ENCODE data around the gene TRAF7. TPM values are rescaled to one million over a fixed set of nuclear protein-coding genes. Genes with fewer than 3 reads are reported as not detected.

TRAF7 gene
- total and polyA plus RNA-seq, 2 of the 8 experiments (the other 6 are each of a cell fraction or from before 2014, with no cell fraction given), result 96.8 to 148 TPM

DNA sequence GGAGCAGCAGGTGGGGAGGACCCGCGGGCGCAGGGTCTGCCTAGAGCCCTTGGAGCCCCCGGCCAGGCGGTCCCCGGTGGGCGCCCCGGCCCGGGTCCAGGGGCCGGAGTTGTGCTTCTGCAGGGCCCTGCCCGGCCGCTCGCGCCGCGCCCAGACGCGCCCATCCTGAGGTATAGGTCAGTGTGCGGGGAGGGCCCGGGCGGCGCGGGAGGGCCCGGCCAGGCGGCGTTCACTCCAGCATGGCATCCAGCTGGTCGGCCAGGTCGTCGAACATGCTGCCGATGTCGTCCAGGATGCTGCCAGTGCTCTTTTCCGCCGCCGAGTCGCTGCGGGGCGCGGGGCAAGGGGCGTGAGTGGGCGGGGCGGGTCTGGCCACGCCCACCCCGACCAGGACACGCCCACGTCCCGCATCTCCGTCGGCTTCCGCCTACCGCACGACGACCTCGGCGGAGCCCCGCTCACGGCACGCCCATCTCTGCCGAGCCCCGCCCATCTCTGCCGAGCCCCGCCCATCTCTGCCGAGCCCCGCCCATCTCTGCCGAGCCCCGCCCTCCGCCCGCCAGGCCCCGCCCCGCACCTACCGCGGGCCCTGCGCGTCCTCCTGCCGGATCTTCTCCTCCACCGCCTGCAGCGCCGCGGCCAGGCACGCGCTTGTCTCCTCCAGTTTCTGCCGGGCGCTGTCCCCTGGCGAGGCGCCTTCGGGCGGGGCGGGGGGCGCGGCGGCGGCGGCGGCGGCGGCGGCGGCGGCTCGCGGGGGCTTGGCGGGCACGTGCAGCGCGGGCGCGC is 22.9 kb downstream of the TRAF7 start (continued):
- TF ChIP-seq CREB1 (IDR thresholded peaks at IDR 0.05) (peak; percentile 57; the same call in 1 of the 2 replicates), SIN3A (conservative IDR thresholded peaks at IDR 0.05 in 1 of 2, IDR thresholded peaks at IDR 0.05 in 1 of 2; ENCODE audit: low read depth in 1 of 2, low read length in 2 of 2) (peak in 1 of 2 experiments; percentile 68; a peak in 1 of 4 replicates), SP1 (IDR thresholded peaks at IDR 0.05; ENCODE audit: low read depth, low read length) (peak; percentile 66; the same call in 1 of the 2 replicates), TAF1 (IDR thresholded peaks at IDR 0.05; ENCODE audit: low read depth, low read length) (no peak; the same call in 1 of the 2 replicates), POLR2A (IDR thresholded peaks at IDR 0.05; ENCODE audit: control extremely low read depth in 1 of 2, low read depth in 2 of 2, low read length in 2 of 2) (peak in 1 of 2 experiments; percentile 58; a peak in 1 of 3 replicates)
- TF ChIP-seq, protein P1, sequence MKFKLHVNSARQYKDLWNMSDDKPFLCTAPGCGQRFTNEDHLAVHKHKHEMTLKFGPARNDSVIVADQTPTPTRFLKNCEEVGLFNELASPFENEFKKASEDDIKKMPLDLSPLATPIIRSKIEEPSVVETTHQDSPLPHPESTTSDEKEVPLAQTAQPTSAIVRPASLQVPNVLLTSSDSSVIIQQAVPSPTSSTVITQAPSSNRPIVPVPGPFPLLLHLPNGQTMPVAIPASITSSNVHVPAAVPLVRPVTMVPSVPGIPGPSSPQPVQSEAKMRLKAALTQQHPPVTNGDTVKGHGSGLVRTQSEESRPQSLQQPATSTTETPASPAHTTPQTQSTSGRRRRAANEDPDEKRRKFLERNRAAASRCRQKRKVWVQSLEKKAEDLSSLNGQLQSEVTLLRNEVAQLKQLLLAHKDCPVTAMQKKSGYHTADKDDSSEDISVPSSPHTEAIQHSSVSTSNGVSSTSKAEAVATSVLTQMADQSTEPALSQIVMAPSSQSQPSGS (IDR thresholded peaks at IDR 0.05; ENCODE audit: low read length), result no peak
